Right lung (tissue), 10 donors: Measurements from ENCODE around the gene CDC42EP4. TPM values are rescaled to one million over a fixed set of nuclear protein-coding genes. Genes with fewer than 3 reads are reported as not detected.

Source experiments
- DNase-seq, 2 donors: peaks; one replicate each; pipeline ENCODE4 v3.0.0-alpha.2; 2013
- long read RNA-seq, 8 donors: transcript quantifications; one replicate each; lab custom pipeline, GENCODE V29; 2026
- polyA plus RNA-seq, 5 donors: library from polyadenylated mRNA; unstranded; fragments of 120-200 nt; gene quantifications; one replicate each; pipeline versions ENCODE4 v1.2.1 to v1.2.3, GENCODE V29; 2013; ENCODE audit warnings: inconsistent platforms in 1 of 5, low replicate concordance in 1 of 5; ENCODE audit not compliant: insufficient read length in 5 of 5, insufficient read depth in 1 of 5

CDC42EP4 gene, protein sequence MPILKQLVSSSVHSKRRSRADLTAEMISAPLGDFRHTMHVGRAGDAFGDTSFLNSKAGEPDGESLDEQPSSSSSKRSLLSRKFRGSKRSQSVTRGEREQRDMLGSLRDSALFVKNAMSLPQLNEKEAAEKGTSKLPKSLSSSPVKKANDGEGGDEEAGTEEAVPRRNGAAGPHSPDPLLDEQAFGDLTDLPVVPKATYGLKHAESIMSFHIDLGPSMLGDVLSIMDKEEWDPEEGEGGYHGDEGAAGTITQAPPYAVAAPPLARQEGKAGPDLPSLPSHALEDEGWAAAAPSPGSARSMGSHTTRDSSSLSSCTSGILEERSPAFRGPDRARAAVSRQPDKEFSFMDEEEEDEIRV
- 10 to 100 TPM; 58.8 to 90.6 (median 67.0) TPM for polyA plus RNA-seq
- long read RNA-seq, donor 1, transcript CDC42EP4-201 (2 exons, 3,272 nt) = major isoform, 32 of 35 reads
- long read RNA-seq, donor 1, partial matches to known transcripts = 0 of 35 reads
- long read RNA-seq, donor 1, other reads (novel, unspliced or antisense) = 0 of 35 reads
- long read RNA-seq, donor 2, transcript CDC42EP4-201 (2 exons, 3,272 nt) = major isoform, 19 of 20 reads
- long read RNA-seq, donor 2, partial matches to known transcripts = 0 of 20 reads
- long read RNA-seq, donor 2, other reads (novel, unspliced or antisense) = 0 of 20 reads
- long read RNA-seq, donor 3, transcript CDC42EP4-201 (2 exons, 3,272 nt) = major isoform, 17 of 18 reads
- long read RNA-seq, donor 3, partial matches to known transcripts = 0 of 18 reads
- long read RNA-seq, donor 3, other reads (novel, unspliced or antisense) = 0 of 18 reads
- long read RNA-seq, donor 4, transcript CDC42EP4-205 (2 exons, 1,022 nt) = minor isoform, 6 of 21 reads
- long read RNA-seq, donor 4, transcript CDC42EP4-201 (2 exons, 3,272 nt) = major isoform, 15 of 21 reads
- long read RNA-seq, donor 4, partial matches to known transcripts = 0 of 21 reads
- long read RNA-seq, donor 4, other reads (novel, unspliced or antisense) = 0 of 21 reads
- long read RNA-seq, donor 5, transcript CDC42EP4-201 (2 exons, 3,272 nt) = major isoform, 19 of 29 reads
- long read RNA-seq, donor 5, transcript CDC42EP4-205 (2 exons, 1,022 nt) = minor isoform, 10 of 29 reads
- long read RNA-seq, donor 5, partial matches to known transcripts = 0 of 29 reads
- long read RNA-seq, donor 5, other reads (novel, unspliced or antisense) = 0 of 29 reads
- long read RNA-seq, donor 6, transcript CDC42EP4-205 (2 exons, 1,022 nt) = minor isoform, 5 of 30 reads
- long read RNA-seq, donor 6, transcript CDC42EP4-201 (2 exons, 3,272 nt) = major isoform, 25 of 30 reads
- long read RNA-seq, donor 6, partial matches to known transcripts = 0 of 30 reads
- long read RNA-seq, donor 6, other reads (novel, unspliced or antisense) = 0 of 30 reads
- long read RNA-seq, donor 7, transcript CDC42EP4-205 (2 exons, 1,022 nt) = minor isoform, 5 of 25 reads
- long read RNA-seq, donor 7, transcript CDC42EP4-201 (2 exons, 3,272 nt) = major isoform, 20 of 25 reads
- long read RNA-seq, donor 7, partial matches to known transcripts = 0 of 25 reads
- long read RNA-seq, donor 7, other reads (novel, unspliced or antisense) = 0 of 25 reads
- long read RNA-seq, donor 8, transcript CDC42EP4-201 (2 exons, 3,272 nt) = major isoform, 11 of 13 reads
- long read RNA-seq, donor 8, partial matches to known transcripts = 0 of 13 reads
- long read RNA-seq, donor 8, other reads (novel, unspliced or antisense) = 0 of 13 reads

DNA sequence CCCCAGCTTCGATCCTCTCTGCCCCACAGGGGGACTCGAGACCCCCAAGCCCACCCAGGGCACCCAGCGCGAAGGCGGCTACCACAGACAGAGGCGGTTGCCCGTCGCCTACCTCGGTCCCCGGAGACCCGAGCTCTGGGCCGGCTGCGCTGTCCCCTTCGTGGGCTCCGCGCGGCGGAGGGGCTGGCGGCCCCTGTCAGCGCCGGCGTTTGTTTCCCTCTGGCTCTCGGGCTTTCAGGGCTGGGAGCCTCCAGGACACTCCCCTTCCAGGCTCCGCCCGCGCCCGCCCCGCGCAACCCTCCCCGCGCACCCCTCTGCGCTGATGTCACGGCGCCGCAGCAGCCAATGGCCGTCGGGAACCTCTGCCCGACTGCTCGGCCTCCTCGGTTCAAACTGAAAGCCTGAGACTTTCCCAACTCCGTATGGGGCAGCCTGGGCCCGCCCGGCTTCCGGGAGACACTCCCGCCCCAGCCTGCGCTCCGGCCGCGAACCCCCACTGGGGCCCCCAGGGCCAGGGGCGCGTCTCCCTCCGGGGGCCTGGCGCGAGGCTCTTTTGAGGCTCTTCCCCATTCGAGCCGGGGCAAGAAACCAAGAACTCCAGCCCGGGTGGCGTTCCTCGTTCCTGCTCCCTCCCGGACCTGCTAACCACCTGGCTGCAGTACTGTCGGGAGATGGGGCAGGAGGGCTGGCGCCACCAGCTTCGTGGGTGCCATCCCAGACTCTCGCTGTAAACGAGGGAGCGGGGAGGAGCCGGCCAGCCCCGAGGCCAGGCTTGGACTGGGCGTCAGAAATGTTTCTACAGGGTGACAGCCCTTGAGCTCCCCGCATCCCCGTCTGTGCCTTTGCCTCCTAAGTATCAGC lies at the start of gene CDC42EP4:
TSS of gene CDC42EP4 (minus strand) at position 221 of the 861 bp plus-strand sequence. CDS start 25,501 bp downstream, outside the sequence.
- DNase-seq = peak; percentile 95

DNA sequence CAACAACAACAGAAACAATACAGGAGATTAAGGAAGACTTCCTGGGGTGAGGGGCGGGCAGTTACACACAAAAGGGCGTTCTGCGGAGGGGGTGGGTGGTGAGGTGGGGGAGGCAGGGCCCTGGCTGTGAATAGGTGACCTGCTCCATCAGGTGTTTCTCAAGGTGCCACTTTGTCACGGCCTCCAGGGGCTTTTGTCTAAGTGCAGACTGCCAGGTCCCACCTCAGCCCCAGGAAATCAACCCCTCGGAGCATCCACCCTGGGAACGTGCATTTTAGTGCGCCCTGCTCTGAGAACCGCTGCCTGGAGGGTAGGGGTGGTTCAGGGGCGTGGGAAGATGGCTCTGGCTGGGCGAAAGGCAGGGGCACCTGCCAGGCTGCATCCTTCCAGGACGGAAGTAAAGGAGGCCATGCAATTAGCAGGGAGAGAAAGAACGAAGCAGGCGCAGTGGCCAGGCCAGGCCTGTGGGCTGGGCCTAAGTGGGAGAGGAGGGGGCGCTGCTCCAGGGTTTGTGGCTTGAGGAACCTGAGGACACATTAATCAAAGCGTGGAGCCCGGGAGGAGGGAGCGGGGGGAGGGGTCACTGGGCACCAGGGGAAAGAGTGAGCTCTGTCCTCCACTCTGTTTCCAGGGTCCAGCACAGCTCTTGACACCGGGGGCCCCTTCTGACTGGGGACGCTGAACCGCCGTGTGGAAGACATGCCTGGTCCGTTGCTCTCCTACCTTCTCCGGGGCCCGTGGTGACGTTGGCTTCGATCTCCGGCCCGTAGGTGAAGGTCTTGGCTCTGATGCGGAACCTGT lies 49.4 kb upstream of the CDC42EP4 start:
- no peak for DNase-seq

GRCh38 chr17:73359987-73360410 lies 48.2 kb upstream of the CDC42EP4 start:
- DNase-seq = peak in 1 of 2 donors; percentile 38

GRCh38 chr17:73359352-73359751 lies 47.6 kb upstream of the CDC42EP4 start:
- no peak for DNase-seq

GRCh38 chr17:73358668-73359067 lies 46.9 kb upstream of the CDC42EP4 start:
- DNase-seq = no peak

DNA sequence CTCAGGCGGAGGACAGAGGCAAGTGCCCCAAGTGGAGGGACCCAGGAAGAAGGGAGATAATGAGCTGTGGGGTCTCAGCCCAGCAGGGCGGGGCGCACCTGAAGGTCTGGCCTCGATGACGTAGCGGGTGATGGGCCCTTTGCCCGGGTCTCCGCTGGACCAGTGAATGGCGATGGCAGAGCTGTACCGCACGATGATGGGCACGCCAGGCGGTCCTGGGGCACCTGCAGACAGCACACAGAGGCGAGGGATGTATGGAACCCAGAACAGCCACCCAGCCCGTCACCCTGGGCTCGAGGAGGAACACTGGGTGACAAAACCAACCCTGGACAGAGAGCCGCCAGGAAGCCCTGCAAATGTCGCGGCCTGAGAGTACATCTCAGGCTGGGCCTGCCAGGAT lies 46.2 kb upstream of the CDC42EP4 start:
- no peak for DNase-seq

DNA sequence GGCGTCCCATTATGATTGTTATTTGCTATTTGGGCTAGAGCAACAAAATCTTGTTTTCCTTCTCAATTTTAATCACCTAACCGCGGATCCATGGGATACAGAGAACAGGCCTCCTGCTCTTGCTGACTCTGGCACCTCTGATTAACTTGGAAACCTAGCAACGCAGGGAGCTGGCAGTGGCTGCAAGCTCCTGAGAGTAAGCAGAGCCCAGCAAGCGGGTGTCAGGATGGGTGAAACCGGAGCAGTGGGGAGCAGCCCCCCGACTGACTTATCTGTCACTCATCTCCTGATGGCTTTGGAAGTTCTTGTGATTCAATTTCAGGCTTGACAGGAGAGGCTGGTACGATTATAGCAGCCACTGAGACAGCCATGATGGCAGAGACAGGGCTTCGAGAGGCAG lies 45.5 kb upstream of the CDC42EP4 start:
- DNase-seq = no peak

GRCh38 chr17:73356561-73357170 lies 44.9 kb upstream of the CDC42EP4 start:
- DNase-seq = no peak

- DNase-seq = no peak
Measured at GRCh38 chr17:73354423-73355284, 42.9 kb upstream of the CDC42EP4 start.

- no peak for DNase-seq
Measured at GRCh38 chr17:73352261-73352660, 40.5 kb upstream of the CDC42EP4 start.

DNA sequence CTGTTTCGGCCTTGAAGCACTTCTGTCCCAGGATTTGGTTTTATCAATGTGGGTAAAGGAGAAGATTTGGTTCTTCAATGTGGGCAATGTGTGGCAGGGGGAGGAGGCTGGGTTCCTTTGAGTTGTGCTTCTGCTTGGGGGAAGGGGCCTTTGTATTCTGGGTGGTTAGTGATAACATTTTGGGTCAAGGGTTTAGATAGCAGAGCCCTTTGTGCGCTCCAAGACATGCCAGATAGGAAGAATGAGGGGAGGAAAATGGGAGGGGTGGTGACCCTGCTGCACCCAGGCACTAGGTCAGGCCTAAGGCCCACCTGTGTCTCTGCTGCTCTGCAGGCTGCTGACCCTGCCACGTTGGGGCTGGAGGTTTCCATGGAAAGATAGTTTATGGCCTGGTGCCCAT lies 40.0 kb upstream of the CDC42EP4 start:
- no peak for DNase-seq

DNA sequence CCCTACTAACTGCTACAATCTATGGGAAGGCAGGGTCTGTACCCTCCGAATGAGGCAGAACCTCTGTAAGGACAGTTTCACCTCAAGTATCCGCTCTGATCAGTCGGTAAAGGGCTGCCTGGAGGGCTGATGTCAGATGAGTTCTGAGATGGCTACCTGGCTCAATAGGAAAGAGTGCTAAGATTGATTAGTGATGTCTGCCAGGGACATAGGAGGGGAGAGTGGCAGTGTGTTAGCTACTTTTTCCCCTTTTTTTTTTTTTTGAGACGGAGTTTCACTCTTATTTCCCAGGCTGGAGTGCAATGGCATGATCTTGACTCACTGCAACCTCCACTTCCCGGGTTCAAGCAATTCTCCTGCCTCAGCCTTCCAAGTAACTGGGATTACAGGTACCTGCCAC lies 39.1 kb upstream of the CDC42EP4 start:
- no peak for DNase-seq

GRCh38 chr17:73349647-73350046 lies 37.8 kb upstream of the CDC42EP4 start:
- DNase-seq = no peak

- DNase-seq = peak; percentile 74 to 83
Measured at GRCh38 chr17:73349138-73349537, 37.3 kb upstream of the CDC42EP4 start.

GRCh38 chr17:73348829-73349095 lies 37.0 kb upstream of the CDC42EP4 start:
- no peak for DNase-seq

DNA sequence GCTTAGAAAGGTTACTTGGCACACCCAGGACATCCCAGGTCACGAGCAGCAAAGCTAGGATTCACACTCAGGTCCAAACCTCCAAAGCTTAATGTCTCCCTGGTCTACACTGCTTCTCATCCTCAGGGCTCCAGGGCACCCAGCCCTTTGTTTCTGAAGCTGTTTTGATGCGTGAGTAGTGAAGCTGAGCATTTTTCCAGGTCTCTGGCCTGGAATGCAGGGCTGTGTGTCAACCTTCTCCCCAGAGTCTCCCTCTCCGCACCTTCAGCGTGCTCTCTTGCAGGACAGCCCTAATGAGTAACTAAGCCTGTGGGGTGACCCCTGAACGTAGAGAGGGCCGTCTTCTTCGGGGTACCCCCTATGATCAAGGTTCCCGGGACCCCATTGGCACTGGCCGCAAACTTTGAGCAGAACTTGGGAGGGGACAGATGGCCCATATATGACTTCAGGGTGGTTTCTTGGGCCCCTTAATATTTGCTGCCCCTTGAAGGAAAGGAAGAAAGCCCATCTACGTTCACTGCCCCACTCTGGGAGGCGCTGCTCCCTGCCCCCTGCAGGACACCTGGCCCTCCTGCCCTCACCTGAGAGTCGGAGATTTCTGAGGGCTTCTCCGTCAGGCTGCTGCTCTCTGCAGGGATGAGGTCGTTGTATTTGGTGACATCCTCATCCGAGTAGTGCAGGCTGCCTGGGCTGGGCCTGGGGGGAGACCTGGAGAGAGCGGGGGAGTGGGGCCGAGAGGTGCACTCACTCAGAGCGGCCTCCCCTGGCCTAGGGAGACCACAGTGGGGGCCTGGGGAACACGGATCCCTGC lies 36.4 kb upstream of the CDC42EP4 start:
- DNase-seq = no peak

DNA sequence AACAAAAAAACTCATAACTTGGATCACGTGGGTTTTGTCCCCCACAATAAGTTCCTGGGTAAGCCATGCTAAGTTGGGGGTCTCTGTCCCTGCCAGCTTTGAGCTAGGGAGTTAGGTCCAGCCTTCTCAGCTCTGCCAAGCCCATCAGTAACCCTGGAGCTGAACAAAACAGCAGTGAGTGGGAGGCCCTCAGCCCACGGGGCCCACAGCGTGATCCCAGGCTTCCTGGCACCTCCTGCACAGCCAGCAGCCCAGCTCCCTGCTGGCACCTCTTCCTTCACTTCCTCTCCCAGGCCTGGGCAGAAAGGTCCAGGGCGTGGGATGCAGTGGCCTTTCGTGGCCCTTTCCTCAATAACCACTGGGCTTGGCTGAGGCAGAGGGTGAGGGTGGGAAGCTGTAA lies 35.5 kb upstream of the CDC42EP4 start:
- peak; percentile 75 to 83 for DNase-seq
